ENCODE results near the gene XYLT1.

The XYLT1 gene

DNA sequence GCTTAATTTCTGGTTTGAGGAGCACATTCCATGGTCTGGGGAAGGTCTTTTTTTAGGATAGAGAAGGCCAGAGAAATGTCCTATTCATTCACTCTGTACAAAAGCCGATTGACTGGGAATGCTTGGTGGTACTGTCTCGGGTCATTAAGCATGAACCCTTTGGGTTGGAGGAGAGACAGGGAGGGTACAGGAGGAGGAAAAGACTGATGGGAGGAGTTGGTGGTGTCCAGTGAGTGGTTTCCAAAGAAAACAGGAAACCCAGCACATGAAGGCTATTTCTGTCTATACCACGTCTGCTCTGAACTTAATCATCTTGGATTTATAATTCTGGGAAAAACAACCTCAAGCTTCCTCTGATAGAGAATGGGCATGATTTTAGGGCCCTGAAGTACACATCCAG, 111.9 kb downstream of the XYLT1 start:
- H3K4me3 ChIP-seq (ENCODE audit: low read depth, low read length): no peak overlapping the region
- peak; percentile 80 for DNase-seq (ENCODE audit: low read depth, low spot score)
- TF ChIP-seq, protein P1, sequence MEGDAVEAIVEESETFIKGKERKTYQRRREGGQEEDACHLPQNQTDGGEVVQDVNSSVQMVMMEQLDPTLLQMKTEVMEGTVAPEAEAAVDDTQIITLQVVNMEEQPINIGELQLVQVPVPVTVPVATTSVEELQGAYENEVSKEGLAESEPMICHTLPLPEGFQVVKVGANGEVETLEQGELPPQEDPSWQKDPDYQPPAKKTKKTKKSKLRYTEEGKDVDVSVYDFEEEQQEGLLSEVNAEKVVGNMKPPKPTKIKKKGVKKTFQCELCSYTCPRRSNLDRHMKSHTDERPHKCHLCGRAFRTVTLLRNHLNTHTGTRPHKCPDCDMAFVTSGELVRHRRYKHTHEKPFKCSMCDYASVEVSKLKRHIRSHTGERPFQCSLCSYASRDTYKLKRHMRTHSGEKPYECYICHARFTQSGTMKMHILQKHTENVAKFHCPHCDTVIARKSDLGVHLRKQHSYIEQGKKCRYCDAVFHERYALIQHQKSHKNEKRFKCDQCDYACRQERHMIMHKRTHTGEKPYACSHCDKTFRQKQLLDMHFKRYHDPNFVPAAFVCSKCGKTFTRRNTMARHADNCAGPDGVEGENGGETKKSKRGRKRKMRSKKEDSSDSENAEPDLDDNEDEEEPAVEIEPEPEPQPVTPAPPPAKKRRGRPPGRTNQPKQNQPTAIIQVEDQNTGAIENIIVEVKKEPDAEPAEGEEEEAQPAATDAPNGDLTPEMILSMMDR (IDR thresholded peaks at IDR 0.05; ENCODE audit: low read depth, low read length): no peak
- in situ Hi-C loops (cut with HindIII; ENCODE audit: low sequenced_read_pairs): no loop called here

DNA sequence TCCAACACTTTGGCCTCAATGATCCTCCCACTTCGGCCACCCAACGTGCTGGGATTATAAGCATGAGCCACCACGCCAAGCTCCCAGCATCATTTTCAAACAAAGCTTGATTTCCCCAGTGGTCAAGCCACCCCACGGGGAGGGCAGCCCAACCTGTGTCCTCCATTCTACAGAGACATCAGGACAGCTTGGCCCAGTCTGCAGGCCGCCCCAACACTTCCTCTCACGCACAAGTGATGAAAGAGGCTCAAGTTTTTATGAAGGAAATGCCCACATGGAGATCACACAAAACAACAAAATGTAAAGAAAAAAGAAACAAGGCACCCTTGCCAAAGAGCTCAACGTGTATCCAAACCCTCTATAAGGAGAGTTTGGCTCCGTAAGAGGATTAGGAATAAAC, 112.4 kb downstream of the XYLT1 start:
- in situ Hi-C loops (cut with HindIII; ENCODE audit: low sequenced_read_pairs): no loop called here
- no peak for DNase-seq (ENCODE audit: low read depth, low spot score)
- no peak overlapping the region for H3K4me3 ChIP-seq (ENCODE audit: low read depth, low read length)
- TF ChIP-seq, protein P1 (IDR thresholded peaks at IDR 0.05; ENCODE audit: low read depth, low read length): no peak

DNA sequence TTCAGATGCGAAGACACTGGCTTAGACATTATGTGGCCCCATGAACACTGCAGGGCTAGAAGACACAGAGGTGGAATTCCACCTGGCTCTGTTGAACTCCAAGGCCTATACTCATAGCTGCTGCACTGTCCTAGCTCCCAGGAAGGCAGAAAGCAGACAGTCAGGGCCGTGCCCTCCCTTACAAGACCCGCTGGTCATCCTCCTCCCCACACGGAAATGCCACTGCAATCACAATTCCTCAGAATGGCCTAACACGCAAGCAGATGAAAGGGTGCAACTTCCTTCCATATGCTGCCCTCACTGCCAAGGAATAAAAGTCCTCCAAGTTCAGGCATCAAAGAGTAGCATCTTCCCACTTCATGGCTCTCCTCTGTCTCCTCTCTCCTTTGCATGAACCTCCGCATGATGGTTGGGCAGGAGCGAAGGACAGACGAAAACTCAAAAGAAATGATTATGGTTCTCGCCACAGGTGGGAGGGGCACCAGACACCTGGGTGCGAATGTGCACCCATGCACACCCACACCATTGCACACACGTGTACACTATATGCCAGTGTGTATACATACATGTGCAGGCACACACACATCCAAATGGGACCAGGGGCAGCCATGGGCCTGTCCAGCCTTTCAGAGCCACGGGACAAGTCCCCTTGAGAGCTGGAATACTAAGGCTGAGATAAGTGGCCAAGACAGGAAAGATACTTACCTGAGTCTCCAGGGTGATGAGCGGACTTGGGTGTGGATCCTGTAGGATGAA, 113.3 kb downstream of the XYLT1 start:
- in situ Hi-C loops (cut with HindIII; ENCODE audit: low sequenced_read_pairs): no loop called here
- TF ChIP-seq, protein P1 (IDR thresholded peaks at IDR 0.05; ENCODE audit: low read depth, low read length): no peak

DNA sequence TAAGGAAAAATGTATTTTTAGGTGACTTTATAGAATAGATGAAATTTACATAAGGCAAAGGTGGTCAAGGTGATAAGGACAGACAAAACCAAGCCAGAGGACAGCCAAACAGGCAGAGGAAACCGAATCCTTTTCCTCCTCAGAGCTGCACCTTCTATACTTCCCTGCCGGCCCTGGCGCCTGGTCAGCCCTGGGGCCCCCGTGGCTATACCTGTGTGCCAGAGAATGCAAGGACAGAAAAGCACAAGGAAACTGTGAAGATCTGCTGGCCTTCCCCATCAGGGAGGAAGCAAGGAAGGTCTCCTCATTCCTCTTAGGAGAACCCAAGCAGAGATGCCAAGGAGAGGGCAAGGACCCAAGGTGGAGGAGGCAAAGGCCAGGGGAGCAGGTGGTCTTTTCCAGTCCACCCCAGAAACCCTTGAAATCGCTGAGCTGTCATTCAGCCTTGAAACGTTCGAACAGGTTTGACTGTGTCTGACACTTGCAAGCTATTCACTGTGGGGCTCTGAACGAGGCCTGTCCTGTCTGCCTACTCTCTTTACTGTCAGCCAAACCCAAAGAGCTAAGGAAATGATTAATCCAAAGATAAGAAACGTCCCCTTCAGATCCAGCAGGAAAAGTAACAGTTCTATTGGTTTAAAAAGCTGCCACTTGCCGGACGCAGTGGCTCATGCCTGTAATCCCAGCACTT, 114.4 kb downstream of the XYLT1 start:
- in situ Hi-C loops (cut with HindIII; ENCODE audit: low sequenced_read_pairs): no loop called here
- DNase-seq (ENCODE audit: low read depth, low spot score): no peak
- no peak overlapping the region for H3K4me3 ChIP-seq (ENCODE audit: low read depth, low read length)
- TF ChIP-seq, protein P1 (IDR thresholded peaks at IDR 0.05; ENCODE audit: low read depth, low read length): no peak

More for the DNA sequence above, 113.3 kb downstream of the XYLT1 start:
- H3K4me3 ChIP-seq (ENCODE audit: low read depth, low read length): no peak overlapping the region
- no peak for DNase-seq (ENCODE audit: low read depth, low spot score)

GRCh38 chr16:17354685-17355084, 116.1 kb downstream of the XYLT1 start:
- no peak for DNase-seq (ENCODE audit: low read depth, low spot score)
- TF ChIP-seq, protein P1 (IDR thresholded peaks at IDR 0.05; ENCODE audit: low read depth, low read length): no peak
- in situ Hi-C loops (cut with HindIII; ENCODE audit: low sequenced_read_pairs): no loop called here
- no peak overlapping the region for H3K4me3 ChIP-seq (ENCODE audit: low read depth, low read length)

- DNase-seq (ENCODE audit: low read depth, low spot score): no peak
- H3K4me3 ChIP-seq (ENCODE audit: low read depth, low read length): no peak overlapping the region
- TF ChIP-seq, protein P1 (IDR thresholded peaks at IDR 0.05; ENCODE audit: low read depth, low read length): no peak
- in situ Hi-C loops (cut with HindIII; ENCODE audit: low sequenced_read_pairs): no loop called here
These were observed 116.6 kb downstream of the XYLT1 start for GRCh38 chr16:17354141-17354601.
